H1 (cell line): ENCODE results near the gene RANBP2.

Experiments used
- CBX5 ChIP-seq: fragments of 300-800, 300-1000 bp; sonication (generic); IDR thresholded peaks from 2 replicates; pipeline ENCODE4 v1.7.1; 2016; ENCODE audit warnings: antibody characterized with exemption, low read length, low read depth
- CHD1 ChIP-seq: IDR thresholded peaks from 2 replicates; pipeline ENCODE4 v1.6.1; 2012; ENCODE audit warnings: low read depth, low read length, improper control_type of control experiment
- EGR1 ChIP-seq: IDR thresholded peaks from 2 replicates; pipeline ENCODE4 v1.6.1; 2011; ENCODE audit warnings: low read depth, low read length, borderline replicate concordance
- EP300 ChIP-seq, 2 experiments: IDR thresholded peaks; 1 replicate in 1 of 2; 2 replicates in 1 of 2; pipeline ENCODE4 v1.6.1; 2011 to 2012; ENCODE audit warnings: low read depth in 2 of 2, low read length in 2 of 2, mild to moderate bottlenecking in 2 of 2, borderline replicate concordance in 1 of 2, inconsistent platforms in 1 of 2, moderate library complexity in 1 of 2
- EZH2 ChIP-seq: fragments of 200-600 bp; sonication (generic); IDR thresholded peaks from 2 replicates; pipeline ENCODE4 v1.7.1; 2012; ENCODE audit warnings: low read depth, mild to moderate bottlenecking, moderate library complexity, low read length, inconsistent platforms; ENCODE audit not compliant: severe bottlenecking
- POLR2A ChIP-seq, 2 experiments: IDR thresholded peaks; 1 replicate in 1 of 2; 2 replicates in 1 of 2; pipeline ENCODE4 v1.6.1; 2011; ENCODE audit warnings: low read depth in 2 of 2, low read length in 2 of 2, mild to moderate bottlenecking in 2 of 2; ENCODE audit errors: control extremely low read depth in 1 of 2
- POLR2AphosphoS5 ChIP-seq: IDR thresholded peaks from 2 replicates; pipeline ENCODE4 v1.6.1; 2011; ENCODE audit warnings: low read depth, low read length
- RBBP5 ChIP-seq: IDR thresholded peaks from 2 replicates; pipeline ENCODE4 v1.7.1; 2012; ENCODE audit warnings: low read depth, mild to moderate bottlenecking, inconsistent platforms, low read length, moderate library complexity, borderline replicate concordance
- SIN3A ChIP-seq, 2 experiments: IDR thresholded peaks in 1 of 2; conservative IDR thresholded peaks in 1 of 2; 2 replicates each; pipeline ENCODE4 v1.6.1; 2011 to 2012; ENCODE audit warnings: low read length in 2 of 2, improper control_type of control experiment in 1 of 2, low read depth in 1 of 2, mild to moderate bottlenecking in 1 of 2
- TF ChIP-seq, protein P1 (sequence below), 3 experiments: IDR thresholded peaks; 1 replicate in 2 of 3; 2 replicates in 1 of 3; pipeline versions ENCODE4 v1.5.1 to v1.6.1; 2011; ENCODE audit warnings: low read length in 3 of 3, mild to moderate bottlenecking in 3 of 3, inconsistent platforms in 2 of 3, low read depth in 1 of 3, moderate library complexity in 1 of 3; ENCODE audit not compliant: insufficient read depth in 1 of 3; ENCODE audit errors: control extremely low read depth in 1 of 3
- TF ChIP-seq, protein P2 (sequence below): IDR thresholded peaks from 2 replicates; pipeline ENCODE4 v1.6.1; 2011; ENCODE audit warnings: low read depth, mild to moderate bottlenecking, low read length; ENCODE audit not compliant: insufficient read depth
- TF ChIP-seq, protein P3 (sequence below): IDR thresholded peaks from 2 replicates; pipeline ENCODE4 v1.6.1; 2012; ENCODE audit warnings: low read length, inconsistent platforms
- TF ChIP-seq, protein P4 (sequence below): IDR thresholded peaks from 2 replicates; pipeline ENCODE4 v1.6.1; 2012; ENCODE audit warnings: inconsistent platforms

DNA sequence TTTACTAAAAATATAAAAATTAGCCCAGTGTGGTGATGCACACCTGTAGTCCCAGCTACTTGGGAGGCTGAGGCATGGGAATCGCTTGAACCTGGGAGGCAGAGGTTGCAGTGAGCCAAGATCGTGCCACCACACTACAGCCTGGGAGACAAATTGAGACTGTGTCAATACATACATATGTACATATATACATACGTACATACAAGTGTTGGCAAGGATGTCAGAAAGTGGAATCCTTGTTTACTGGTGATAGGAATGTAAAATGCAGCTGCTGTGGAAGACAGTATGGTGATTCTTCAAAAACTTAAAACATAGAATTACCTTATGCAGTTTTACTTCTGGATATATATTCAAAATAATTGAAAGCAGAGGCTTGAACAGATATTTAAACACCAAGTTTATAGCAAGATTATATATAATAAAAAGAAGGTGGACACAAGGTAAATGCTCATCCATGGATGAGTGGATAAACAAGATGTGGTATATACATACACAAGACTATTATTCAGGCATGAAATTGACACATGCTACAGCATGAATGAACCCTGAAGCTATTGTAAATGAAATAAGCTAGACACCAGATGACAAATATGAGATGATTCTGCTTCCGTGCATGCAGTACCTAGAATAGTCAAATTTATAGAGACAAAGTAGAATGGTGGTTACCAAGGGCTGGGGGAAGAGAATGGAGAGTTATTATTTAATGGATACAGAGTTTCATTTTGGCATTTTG is 110.5 kb downstream of the RANBP2 start:
- TF ChIP-seq, protein P1, sequence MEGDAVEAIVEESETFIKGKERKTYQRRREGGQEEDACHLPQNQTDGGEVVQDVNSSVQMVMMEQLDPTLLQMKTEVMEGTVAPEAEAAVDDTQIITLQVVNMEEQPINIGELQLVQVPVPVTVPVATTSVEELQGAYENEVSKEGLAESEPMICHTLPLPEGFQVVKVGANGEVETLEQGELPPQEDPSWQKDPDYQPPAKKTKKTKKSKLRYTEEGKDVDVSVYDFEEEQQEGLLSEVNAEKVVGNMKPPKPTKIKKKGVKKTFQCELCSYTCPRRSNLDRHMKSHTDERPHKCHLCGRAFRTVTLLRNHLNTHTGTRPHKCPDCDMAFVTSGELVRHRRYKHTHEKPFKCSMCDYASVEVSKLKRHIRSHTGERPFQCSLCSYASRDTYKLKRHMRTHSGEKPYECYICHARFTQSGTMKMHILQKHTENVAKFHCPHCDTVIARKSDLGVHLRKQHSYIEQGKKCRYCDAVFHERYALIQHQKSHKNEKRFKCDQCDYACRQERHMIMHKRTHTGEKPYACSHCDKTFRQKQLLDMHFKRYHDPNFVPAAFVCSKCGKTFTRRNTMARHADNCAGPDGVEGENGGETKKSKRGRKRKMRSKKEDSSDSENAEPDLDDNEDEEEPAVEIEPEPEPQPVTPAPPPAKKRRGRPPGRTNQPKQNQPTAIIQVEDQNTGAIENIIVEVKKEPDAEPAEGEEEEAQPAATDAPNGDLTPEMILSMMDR (IDR thresholded peaks at IDR 0.05; ENCODE audit: control extremely low read depth in 1 of 3, insufficient read depth in 1 of 3, low read depth in 1 of 3, low read length in 3 of 3): no peak
- TF ChIP-seq, protein P2, sequence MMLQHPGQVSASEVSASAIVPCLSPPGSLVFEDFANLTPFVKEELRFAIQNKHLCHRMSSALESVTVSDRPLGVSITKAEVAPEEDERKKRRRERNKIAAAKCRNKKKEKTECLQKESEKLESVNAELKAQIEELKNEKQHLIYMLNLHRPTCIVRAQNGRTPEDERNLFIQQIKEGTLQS: no peak
- TF ChIP-seq, protein P3, sequence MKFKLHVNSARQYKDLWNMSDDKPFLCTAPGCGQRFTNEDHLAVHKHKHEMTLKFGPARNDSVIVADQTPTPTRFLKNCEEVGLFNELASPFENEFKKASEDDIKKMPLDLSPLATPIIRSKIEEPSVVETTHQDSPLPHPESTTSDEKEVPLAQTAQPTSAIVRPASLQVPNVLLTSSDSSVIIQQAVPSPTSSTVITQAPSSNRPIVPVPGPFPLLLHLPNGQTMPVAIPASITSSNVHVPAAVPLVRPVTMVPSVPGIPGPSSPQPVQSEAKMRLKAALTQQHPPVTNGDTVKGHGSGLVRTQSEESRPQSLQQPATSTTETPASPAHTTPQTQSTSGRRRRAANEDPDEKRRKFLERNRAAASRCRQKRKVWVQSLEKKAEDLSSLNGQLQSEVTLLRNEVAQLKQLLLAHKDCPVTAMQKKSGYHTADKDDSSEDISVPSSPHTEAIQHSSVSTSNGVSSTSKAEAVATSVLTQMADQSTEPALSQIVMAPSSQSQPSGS: no peak
- TF ChIP-seq POLR2AphosphoS5 (no peak), EP300 (IDR thresholded peaks at IDR 0.05; ENCODE audit: borderline replicate concordance in 1 of 2, low read depth in 2 of 2, low read length in 2 of 2) (no peak), EGR1 (no peak), CHD1 (no peak), EZH2 (no peak), RBBP5 (no peak), POLR2A (IDR thresholded peaks at IDR 0.05; ENCODE audit: control extremely low read depth in 1 of 2, low read depth in 2 of 2, low read length in 2 of 2) (no peak), SIN3A (conservative IDR thresholded peaks at IDR 0.05 in 1 of 2, IDR thresholded peaks at IDR 0.05 in 1 of 2; ENCODE audit: low read depth in 1 of 2, low read length in 2 of 2) (no peak), CBX5 (no peak)
- TF ChIP-seq, protein P4, sequence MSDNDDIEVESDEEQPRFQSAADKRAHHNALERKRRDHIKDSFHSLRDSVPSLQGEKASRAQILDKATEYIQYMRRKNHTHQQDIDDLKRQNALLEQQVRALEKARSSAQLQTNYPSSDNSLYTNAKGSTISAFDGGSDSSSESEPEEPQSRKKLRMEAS: no peak
